ENCODE measurements around the gene OOSP3.

Gene OOSP3

GRCh38 chr11:59894616-59895015 is 16.0 kb downstream of the OOSP3 start:
- TF ChIP-seq SIN3A (IDR thresholded peaks at IDR 0.05; ENCODE audit: borderline replicate concordance, insufficient read depth, low read length): no peak
- no peak for TF ChIP-seq POLR2AphosphoS5 (IDR thresholded peaks at IDR 0.05; ENCODE audit: low read depth, low read length)
- no peak for TF ChIP-seq FOXP2 (optimal IDR thresholded peaks at IDR 0.05; ENCODE audit: borderline replicate concordance, extremely low read depth, extremely low read length, insufficient read depth)
- no peak for TF ChIP-seq TAF1 (IDR thresholded peaks at IDR 0.05; ENCODE audit: borderline replicate concordance, insufficient read depth, low read length)
- no peak for TF ChIP-seq REST (IDR thresholded peaks at IDR 0.05; ENCODE audit: insufficient read depth in 1 of 2, low read depth in 2 of 2, low read length in 2 of 2)

GRCh38 chr11:59898046-59898445 is 19.5 kb downstream of the OOSP3 start:
- TF ChIP-seq TAF1 (IDR thresholded peaks at IDR 0.05; ENCODE audit: borderline replicate concordance, insufficient read depth, low read length) (no peak), REST (IDR thresholded peaks at IDR 0.05; ENCODE audit: insufficient read depth in 1 of 2, low read depth in 2 of 2, low read length in 2 of 2) (no peak), SIN3A (IDR thresholded peaks at IDR 0.05; ENCODE audit: borderline replicate concordance, insufficient read depth, low read length) (no peak), FOXP2 (optimal IDR thresholded peaks at IDR 0.05; ENCODE audit: borderline replicate concordance, extremely low read depth, extremely low read length, insufficient read depth) (no peak), POLR2AphosphoS5 (IDR thresholded peaks at IDR 0.05; ENCODE audit: low read depth, low read length) (no peak)

- TF ChIP-seq FOXP2 (optimal IDR thresholded peaks at IDR 0.05; ENCODE audit: borderline replicate concordance, extremely low read depth, extremely low read length, insufficient read depth) (no peak), POLR2AphosphoS5 (IDR thresholded peaks at IDR 0.05; ENCODE audit: low read depth, low read length) (no peak), SIN3A (IDR thresholded peaks at IDR 0.05; ENCODE audit: borderline replicate concordance, insufficient read depth, low read length) (no peak), REST (IDR thresholded peaks at IDR 0.05; ENCODE audit: insufficient read depth in 1 of 2, low read depth in 2 of 2, low read length in 2 of 2) (no peak)
Observed at GRCh38 chr11:59898650-59899049, 20.1 kb downstream of the OOSP3 start.

- TF ChIP-seq TAF1 (IDR thresholded peaks at IDR 0.05; ENCODE audit: borderline replicate concordance, insufficient read depth, low read length): no peak
- TF ChIP-seq SIN3A (IDR thresholded peaks at IDR 0.05; ENCODE audit: borderline replicate concordance, insufficient read depth, low read length): no peak
Observed at GRCh38 chr11:59899532-59899931, 20.9 kb downstream of the OOSP3 start.

- TF ChIP-seq POLR2AphosphoS5 (IDR thresholded peaks at IDR 0.05; ENCODE audit: low read depth, low read length) (no peak), FOXP2 (optimal IDR thresholded peaks at IDR 0.05; ENCODE audit: borderline replicate concordance, extremely low read depth, extremely low read length, insufficient read depth) (no peak), REST (IDR thresholded peaks at IDR 0.05; ENCODE audit: insufficient read depth in 1 of 2, low read depth in 2 of 2, low read length in 2 of 2) (no peak), SIN3A (IDR thresholded peaks at IDR 0.05; ENCODE audit: borderline replicate concordance, insufficient read depth, low read length) (no peak), TAF1 (IDR thresholded peaks at IDR 0.05; ENCODE audit: borderline replicate concordance, insufficient read depth, low read length) (no peak)
Observed at GRCh38 chr11:59900366-59901126, 22.0 kb downstream of the OOSP3 start.
